Brain microvascular endothelial cell (primary cell): ENCODE results near the gene UBLCP1.
A peak's percentile ranks its signal among the peaks of the same experiment; 100 is the strongest.
"Not testable (repeated sequence)": the region's sequence is repeated elsewhere in the genome, so short reads cannot be mapped to it uniquely, and the experiment has no call there.

Experiments used
- DNase-seq: peaks from one replicate; pipeline ENCODE4 v3.0.0-alpha.2; 2020
- H3K27ac ChIP-seq: fragments of 250-450 bp; sonication (Bioruptor Pico); 2 replicates; pipeline ENCODE4 v1.5.1; 2020; ENCODE audit warnings: mild to moderate bottlenecking, moderate library complexity
- H3K27me3 ChIP-seq: fragments of 250-450 bp; sonication (Bioruptor Pico); replicated peaks from 2 replicates; pipeline ENCODE4 v1.5.1; 2020; ENCODE audit warnings: mild to moderate bottlenecking
- H3K36me3 ChIP-seq: fragments of 250-450 bp; sonication (Bioruptor Pico); replicated peaks from 2 replicates; pipeline ENCODE4 v1.5.1; 2020; ENCODE audit warnings: mild to moderate bottlenecking
- H3K4me3 ChIP-seq: 2 replicates; pipeline ENCODE4 v1.5.1; 2011; ENCODE audit warnings: low read depth, mild to moderate bottlenecking, control low read depth, low read length, moderate library complexity
- CTCF ChIP-seq: IDR thresholded peaks from 2 replicates; pipeline ENCODE4 v1.5.1; 2011; ENCODE audit warnings: low read depth, mild to moderate bottlenecking, moderate library complexity, low read length, control low read depth, inconsistent platforms; ENCODE audit errors: missing control alignments
- in situ Hi-C: cut with HindIII; loops from 2 replicates; pipeline ENCODE4 v1.10.0; 2017; ENCODE audit warnings: low sequenced_read_pairs, low pct_ligation_motif_present

The UBLCP1 gene

GRCh38 chr5:159257629-159258283, 5.3 kb upstream of the UBLCP1 start:
- in situ Hi-C loops, result no loop called here
- Histone ChIP-seq H3K27ac (no peak overlapping the region), H3K27me3 (no peaks in the 10 kb centered on the region), H3K36me3 (no peaks in the 10 kb centered on the region), H3K4me3 (no peak overlapping the region)
- no peak for TF ChIP-seq CTCF
- no peak for DNase-seq

GRCh38 chr5:159258361-159258760, 4.7 kb upstream of the UBLCP1 start:
- no peaks in the 10 kb centered on the region for H3K36me3 ChIP-seq
- DNase-seq, result no peak
- H3K27ac ChIP-seq, result no peak overlapping the region
- H3K4me3 ChIP-seq, result no peak overlapping the region
- no peaks in the 10 kb centered on the region for H3K27me3 ChIP-seq
- no peak for TF ChIP-seq CTCF
- in situ Hi-C loops, result no loop called here

GRCh38 chr5:159260212-159260611, 2.9 kb upstream of the UBLCP1 start:
- H3K36me3 ChIP-seq, DNase-seq, H3K27ac ChIP-seq, H3K27me3 ChIP-seq, in situ Hi-C loops, H3K4me3 ChIP-seq: not testable (repeated sequence)

GRCh38 chr5:159262472-159262858, 625 bp upstream of the UBLCP1 start:
- H3K36me3 ChIP-seq, result no peaks in the 10 kb centered on the region
- peak overlapping the region; percentile 99 for H3K4me3 ChIP-seq
- in situ Hi-C loops, result no loop called here
- no peak for DNase-seq
- no peaks in the 10 kb centered on the region for H3K27me3 ChIP-seq
- H3K27ac ChIP-seq, result peak overlapping the region; percentile 95
- no peak for TF ChIP-seq CTCF

- H3K4me3 ChIP-seq, result peak overlapping the region; percentile 99
- TF ChIP-seq CTCF, result no peak
- H3K27me3 ChIP-seq, result no peaks in the 10 kb centered on the region
- H3K27ac ChIP-seq, result peak overlapping the region; percentile 95
- no peaks in the 10 kb centered on the region for H3K36me3 ChIP-seq
- in situ Hi-C loops, result no loop called here
- no peak for DNase-seq
Observed at GRCh38 chr5:159263569-159263905, 447 bp downstream of the UBLCP1 start.

GRCh38 chr5:159266764-159267163, 3.7 kb downstream of the UBLCP1 start:
- in situ Hi-C loops, DNase-seq: not testable (repeated sequence)

GRCh38 chr5:159269723-159270122, 6.6 kb downstream of the UBLCP1 start:
- no peaks in the 10 kb centered on the region for H3K27me3 ChIP-seq
- TF ChIP-seq CTCF, result no peak
- peaks cover 17% of the 10 kb centered on the region for H3K36me3 ChIP-seq
- in situ Hi-C loops, result no loop called here
- H3K27ac ChIP-seq, result no peak overlapping the region
- no peak for DNase-seq
- H3K4me3 ChIP-seq, result no peak overlapping the region

More at GRCh38 chr5:159266764-159267163, 3.7 kb downstream of the UBLCP1 start:
- not testable (repeated sequence) for H3K27me3 ChIP-seq, H3K36me3 ChIP-seq, H3K27ac ChIP-seq, H3K4me3 ChIP-seq
